GM23338 (cell line): Measurements from ENCODE around the gene GPNMB. TPM values are rescaled to one million over a fixed set of nuclear protein-coding genes. Genes with fewer than 3 reads are reported as not detected.

Experiments used
- ATAC-seq: fragments of 200-7000 bp; cut with Tn5 transposase; 3 replicates; pipeline ENCODE4 v1.9.1; 2020
- DNase-seq: peaks from one replicate; pipeline ENCODE4 v3.0.0-alpha.2; 2015; ENCODE audit warnings: low spot score
- H2AFZ ChIP-seq: fragments of 200-600 bp; sonication (generic); 2 replicates; pipeline ENCODE4 v1.8.0; 2016; ENCODE audit warnings: antibody characterized with exemption, mild to moderate bottlenecking, moderate library complexity
- H3F3A ChIP-seq: fragments of 200-600 bp; sonication (generic); replicated peaks from 2 replicates; pipeline ENCODE4 v1.8.0; 2017; ENCODE audit warnings: antibody characterized with exemption, mixed run types, low read depth
- H3K27ac ChIP-seq: fragments of 200-600 bp; sonication (generic); 2 replicates; pipeline ENCODE4 v1.6.1; 2016; ENCODE audit warnings: low read depth
- H3K27me3 ChIP-seq: fragments of 200-600 bp; sonication (generic); 2 replicates; pipeline ENCODE4 v1.8.0; 2016; ENCODE audit warnings: mild to moderate bottlenecking, mixed run types, moderate library complexity; ENCODE audit not compliant: insufficient read depth
- H3K36me3 ChIP-seq: fragments of 200-600 bp; sonication (generic); 2 replicates; pipeline ENCODE4 v1.8.0; 2016; ENCODE audit warnings: mild to moderate bottlenecking; ENCODE audit not compliant: insufficient read depth
- H3K4me1 ChIP-seq: fragments of 200-600 bp; sonication (generic); 2 replicates; pipeline ENCODE4 v1.8.0; 2016; ENCODE audit warnings: mild to moderate bottlenecking, moderate library complexity; ENCODE audit not compliant: insufficient read depth
- H3K4me2 ChIP-seq: fragments of 200-600 bp; sonication (generic); 2 replicates; pipeline ENCODE4 v1.7.1; 2017; ENCODE audit warnings: mixed run types
- H3K4me3 ChIP-seq: fragments of 200-600 bp; sonication (generic); 2 replicates; pipeline ENCODE4 v1.6.1; 2016; ENCODE audit warnings: mixed run types
- H3K79me2 ChIP-seq: fragments of 200-600 bp; sonication (generic); replicated peaks from 2 replicates; pipeline ENCODE4 v1.8.0; 2017; ENCODE audit warnings: mild to moderate bottlenecking; ENCODE audit not compliant: insufficient read depth
- H3K9me2 ChIP-seq: fragments of 200-600 bp; sonication (generic); 2 replicates; pipeline ENCODE4 v1.8.0; 2017; ENCODE audit not compliant: insufficient read depth
- H4K20me1 ChIP-seq: fragments of 200-600 bp; sonication (generic); replicated peaks from 2 replicates; pipeline ENCODE4 v1.8.0; 2017; ENCODE audit warnings: mild to moderate bottlenecking; ENCODE audit not compliant: insufficient read depth
- H3K27ac Mint-ChIP-seq: 2 replicates; pipeline ENCODE4 v1.8.0; 2020; ENCODE audit warnings: inconsistent platforms, mild to moderate bottlenecking, moderate library complexity, mixed read lengths
- H3K27me3 Mint-ChIP-seq: 3 replicates; pipeline ENCODE4 v1.8.0; 2022; ENCODE audit warnings: low read depth, mild to moderate bottlenecking, moderate library complexity, mixed read lengths, inconsistent platforms; ENCODE audit not compliant: insufficient read depth, poor library complexity
- H3K36me3 Mint-ChIP-seq: 3 replicates; pipeline ENCODE4 v1.8.0; 2021; ENCODE audit warnings: low read depth, mild to moderate bottlenecking, inconsistent platforms, moderate library complexity, mixed read lengths
- H3K4me1 Mint-ChIP-seq: 3 replicates; pipeline ENCODE4 v1.8.0; 2020; ENCODE audit warnings: mild to moderate bottlenecking, inconsistent platforms, mixed read lengths
- H3K4me3 Mint-ChIP-seq: 3 replicates; pipeline ENCODE4 v1.8.0; 2021; ENCODE audit warnings: moderate library complexity, mild to moderate bottlenecking, inconsistent platforms, mixed read lengths
- H3K9me3 Mint-ChIP-seq: 3 replicates; pipeline ENCODE4 v1.8.0; 2020; ENCODE audit warnings: moderate library complexity, mild to moderate bottlenecking, inconsistent platforms, mixed read lengths
- CREB1 ChIP-seq: fragments of 250-450 bp; sonication (Bioruptor Pico); IDR thresholded peaks from 2 replicates; pipeline ENCODE4 v1.5.0; 2020; ENCODE audit warnings: low read depth, mild to moderate bottlenecking, moderate library complexity
- CTCF ChIP-seq, 2 experiments: fragments of 200-600 bp in 1 of 2; sonication (generic) in 1 of 2; conservative IDR thresholded peaks; 2 replicates each; pipeline versions ENCODE4 v1.5.1 to v1.6.1; 2016 to 2017; ENCODE audit warnings: antibody characterized with exemption in 2 of 2, low read depth in 2 of 2, mild to moderate bottlenecking in 2 of 2, moderate library complexity in 1 of 2
- ETS1 ChIP-seq: IDR thresholded peaks from 2 replicates; pipeline ENCODE4 v1.6.1; 2016; ENCODE audit warnings: antibody characterized with exemption
- EZH2 ChIP-seq: fragments of 200-600 bp; sonication (generic); IDR thresholded peaks from one replicate; pipeline ENCODE4 v1.8.0; 2017; ENCODE audit warnings: antibody characterized with exemption, mild to moderate bottlenecking, low read depth; ENCODE audit not compliant: unreplicated experiment
- EZH2phosphoT487 ChIP-seq: fragments of 200-600 bp; sonication (generic); IDR thresholded peaks from one replicate; pipeline ENCODE4 v1.8.1; 2018; ENCODE audit warnings: antibody characterized with exemption; ENCODE audit not compliant: unreplicated experiment
- JUNB ChIP-seq: IDR thresholded peaks from one replicate; pipeline ENCODE4 v1.6.1; 2016; ENCODE audit warnings: antibody characterized with exemption; ENCODE audit not compliant: unreplicated experiment
- NANOG ChIP-seq: IDR thresholded peaks from 2 replicates; pipeline ENCODE4 v1.6.1; 2016; ENCODE audit warnings: antibody characterized with exemption, borderline replicate concordance
- POLR2AphosphoS5 ChIP-seq: IDR thresholded peaks from 2 replicates; pipeline ENCODE4 v1.6.1; 2016; ENCODE audit warnings: antibody characterized with exemption, low read depth
- REST ChIP-seq: IDR thresholded peaks from one replicate; pipeline ENCODE4 v1.6.1; 2018; ENCODE audit warnings: antibody characterized with exemption; ENCODE audit not compliant: unreplicated experiment
- STAT1 ChIP-seq: IDR thresholded peaks from one replicate; pipeline ENCODE4 v1.6.1; 2016; ENCODE audit warnings: antibody characterized with exemption; ENCODE audit not compliant: unreplicated experiment
- ZNF114 ChIP-seq: fragments of 250-450 bp; sonication (Bioruptor Pico); IDR thresholded peaks from 2 replicates; pipeline ENCODE4 v1.5.0; 2020; ENCODE audit warnings: mild to moderate bottlenecking, moderate library complexity
- ZNF331 ChIP-seq: fragments of 250-450 bp; sonication (Bioruptor Pico); IDR thresholded peaks from 2 replicates; pipeline ENCODE4 v1.5.0; 2020; ENCODE audit warnings: low read depth, mild to moderate bottlenecking, moderate library complexity
- polyA plus RNA-seq: library from polyadenylated mRNA; unstranded; fragments of >200 nt; fragmentation: Nextera tagmentation; extraction: Ambion mirVana; gene quantifications from 2 replicates; pipeline ENCODE4 v1.2.1, GENCODE V29; 2016
- total RNA-seq: library from RNA; depleted of rRNA; stranded (reverse); fragments of >200 nt; shearing (Covaris generic); gene quantifications from 2 replicates; pipeline ENCODE4 v1.2.3, GENCODE V29; 2014

Gene GPNMB
- total and polyA plus RNA-seq, 2 experiments from 2014 or later: 0.76 to 1.2 TPM

GRCh38 chr7:23306936-23307521, 60.5 kb downstream of the GPNMB start (continued):
- TF ChIP-seq CREB1 (CRISPR knock-in tag): no peak
- TF ChIP-seq POLR2AphosphoS5: no peak
- no peak for TF ChIP-seq ETS1
- TF ChIP-seq EZH2phosphoT487: no peak

- Mint-ChIP-seq H3K4me3 (no peak overlapping the region), H3K27ac (no peak overlapping the region), H3K27me3 (peaks cover 14% of the 10 kb centered on the region), H3K4me1 (peaks cover 5% of the 10 kb centered on the region; the same call in 2 of the 3 replicates), H3K9me3 (no peaks in the 10 kb centered on the region), H3K36me3 (peaks cover 81% of the 10 kb centered on the region)
- H3K36me3 ChIP-seq: peaks cover 35% of the 10 kb centered on the region; the same call in 1 of the 2 replicates
- no peak overlapping the region for H3K4me3 ChIP-seq
- H3K4me1 ChIP-seq: no peaks in the 10 kb centered on the region
- H3F3A ChIP-seq: peaks cover 23% of the 10 kb centered on the region
- ATAC-seq (no peak), DNase-seq (no peak)
- H3K27me3 ChIP-seq: no peaks in the 10 kb centered on the region
- H3K4me2 ChIP-seq: no peak overlapping the region
- no peak overlapping the region for H2AFZ ChIP-seq
- H3K79me2 ChIP-seq: peaks cover 57% of the 10 kb centered on the region
- peaks cover 32% of the 10 kb centered on the region; the same call in 1 of the 2 replicates for H4K20me1 ChIP-seq
- 0 out of 2 replicates have a peak overlapping the region, but pooled peaks have one; percentile 15 for H3K27ac ChIP-seq
- no peaks in the 10 kb centered on the region for H3K9me2 ChIP-seq
- TF ChIP-seq STAT1 (no peak), CTCF (conservative IDR thresholded peaks at IDR 0.05; ENCODE audit: low read depth in 2 of 2) (no peak), NANOG (no peak), EZH2phosphoT487 (no peak), ETS1 (no peak), POLR2AphosphoS5 (no peak), REST (no peak), ZNF331 (CRISPR knock-in tag) (no peak), EZH2 (no peak), JUNB (no peak), ZNF114 (CRISPR knock-in tag) (no peak), CREB1 (CRISPR knock-in tag) (no peak)
These were observed 62.2 kb downstream of the GPNMB start for GRCh38 chr7:23308754-23309153.
